Stomach (tissue), 9 donors: ENCODE measurements around the gene ABTB2. TPM values are rescaled to one million over a fixed set of nuclear protein-coding genes. Genes with fewer than 3 reads are reported as not detected.

Source experiments
- DNase-seq, 2 donors: peaks; one replicate each; pipeline versions ENCODE4 v3.0.0 to v3.0.0-alpha.2; 2013 to 2019
- H3K27ac ChIP-seq, 5 donors: fragments of 200-600 bp in 4 of 5; sonication (generic) in 4 of 5; one replicate each; pipeline ENCODE4 v1.5.1; 2013 to 2019; ENCODE audit warnings: mild to moderate bottlenecking in 1 of 5, moderate library complexity in 1 of 5
- H3K27me3 ChIP-seq, 3 donors: fragments of 200-600 bp; sonication (generic); one replicate each; pipeline ENCODE4 v1.5.1; 2017 to 2019; ENCODE audit warnings: mixed run types in 1 of 3
- H3K36me3 ChIP-seq, 4 donors: fragments of 200-600 bp; sonication (generic); 1 replicate in 3 of 4; 2 replicates in 1 of 4; pipeline ENCODE4 v1.5.1; 2016 to 2019
- H3K4me1 ChIP-seq, 4 donors: fragments of 200-600 bp; sonication (generic); one replicate each; pipeline ENCODE4 v1.5.1; 2016 to 2019
- H3K4me3 ChIP-seq, 4 donors: fragments of 200-600 bp; sonication (generic) in 3 of 4; one replicate each; pipeline ENCODE4 v1.5.1; 2016 to 2019; ENCODE audit warnings: mild to moderate bottlenecking in 1 of 4
- H3K9me3 ChIP-seq, 4 donors: fragments of 200-600 bp; sonication (generic); one replicate each; pipeline ENCODE4 v1.5.1; 2016 to 2019
- CTCF ChIP-seq, 7 experiments: fragments of 450-650 bp in 4 of 7; fragments of 200-600 bp in 3 of 7; sonication (generic) in 3 of 7; IDR thresholded peaks; one replicate each; pipeline ENCODE4 v1.5.1; 2016 to 2019; ENCODE audit warnings: antibody characterized with exemption in 7 of 7, control low read depth in 2 of 7, mild to moderate bottlenecking in 1 of 7
- EP300 ChIP-seq: sonication (generic); formaldehyde crosslinking; IDR thresholded peaks from one replicate; pipeline ENCODE4 v1.6.1; 2017; ENCODE audit warnings: antibody characterized with exemption
- POLR2A ChIP-seq, 4 donors: fragments of 450-650 bp; IDR thresholded peaks; one replicate each; pipeline ENCODE4 v1.6.1; 2016; ENCODE audit warnings: antibody characterized with exemption in 4 of 4, control low read depth in 2 of 4, mild to moderate bottlenecking in 1 of 4, moderate library complexity in 1 of 4
- POLR2AphosphoS5 ChIP-seq, 3 donors: sonication (generic); formaldehyde crosslinking; IDR thresholded peaks; one replicate each; pipeline ENCODE4 v1.6.1; 2016; ENCODE audit warnings: antibody characterized with exemption in 3 of 3
- WGBS, 5 donors: extraction: QIAGEN DNeasy Blood & Tissue Kit in 3 of 5; methylation state at CpG; one replicate each; pipeline versions ENCODE4 v1.1.5 to v1.1.7; 2013 to 2018; 5-methylcytosine and 5-hydroxymethylcytosine counted together
- intact Hi-C: fragments of 100-400 bp; cut with DNase I; formaldehyde crosslinking; loops from one replicate; pipeline ENCODE4 v1.15.1; 2023; ENCODE audit warnings: low total_unique reads
- polyA plus RNA-seq, 3 donors: library from polyadenylated mRNA; stranded (reverse); fragments of 200-250 nt; gene quantifications; one replicate each; pipeline ENCODE4 v1.2.3, GENCODE V29; 2013
- total RNA-seq, 5 donors: library from RNA; depleted of rRNA; stranded (reverse); fragments of >200 nt; gene quantifications; one replicate each; pipeline versions ENCODE4 v1.1.0 to v1.2.3, GENCODE V29; 2014 to 2016
- donor health status: healthy with polysubstance abuse.
- donor health status: Bipolar disorder and iron deficiency.
- donor health status: healthy.

The ABTB2 gene
- total and polyA plus RNA-seq, 8 donors: 0.58 to 12.7 (median 2.2) TPM

- H3K4me1 ChIP-seq: peaks cover 0 to 32% (median 19%) of the 10 kb centered on the region in 4 donors
- H3K27ac ChIP-seq: no peak overlapping the region
- TF ChIP-seq POLR2A (IDR thresholded peaks at IDR 0.05) (no peak), CTCF (IDR thresholded peaks at IDR 0.05) (no peak), POLR2AphosphoS5 (IDR thresholded peaks at IDR 0.05) (no peak), EP300 (no peak)
- H3K27me3 ChIP-seq: no peaks in the 10 kb centered on the region
- intact Hi-C loops: no loop called here
- H3K4me3 ChIP-seq: no peak overlapping the region
- DNase-seq: no peak
- no peaks in the 10 kb centered on the region for H3K9me3 ChIP-seq
- no peaks in the 10 kb centered on the region for H3K36me3 ChIP-seq
- WGBS, 5 donors: 67 to 85% (median 71%) methylated on average over 8 of the region's 8 CpGs
Observed at GRCh38 chr11:34262531-34263081, 95.2 kb downstream of the ABTB2 start.

- no peak overlapping the region for H3K27ac ChIP-seq
- 91 to 100% (median 94%) methylated on average over 1 of the region's 1 CpG for WGBS, 5 donors
- no peak overlapping the region for H3K4me3 ChIP-seq
- DNase-seq: no peak
- H3K9me3 ChIP-seq: no peaks in the 10 kb centered on the region
- TF ChIP-seq CTCF (IDR thresholded peaks at IDR 0.05) (no peak), POLR2A (IDR thresholded peaks at IDR 0.05) (no peak), EP300 (no peak), POLR2AphosphoS5 (IDR thresholded peaks at IDR 0.05) (no peak)
- no peaks in the 10 kb centered on the region for H3K27me3 ChIP-seq
- intact Hi-C loops: no loop called here
- H3K36me3 ChIP-seq: no peaks in the 10 kb centered on the region
- H3K4me1 ChIP-seq: peaks cover 0 to 27% (median 16%) of the 10 kb centered on the region in 4 donors
Observed at GRCh38 chr11:34261820-34262219, 96.0 kb downstream of the ABTB2 start.

- WGBS, 5 donors: 91 to 100% (median 96%) methylated on average over 2 of the region's 2 CpGs
Observed at GRCh38 chr11:34261095-34261494, 96.7 kb downstream of the ABTB2 start.

GRCh38 chr11:34260072-34260575 is 97.7 kb downstream of the ABTB2 start:
- no peak overlapping the region for H3K4me3 ChIP-seq
- H3K36me3 ChIP-seq: no peaks in the 10 kb centered on the region
- 93 to 97% (median 94%) methylated on average over 10 of the region's 10 CpGs for WGBS, 5 donors
- H3K27me3 ChIP-seq: no peaks in the 10 kb centered on the region
- H3K9me3 ChIP-seq: no peaks in the 10 kb centered on the region
- peaks cover 0 to 14% (median 10%) of the 10 kb centered on the region in 4 donors for H3K4me1 ChIP-seq
- intact Hi-C loops: no loop called here
- DNase-seq: no peak
- H3K27ac ChIP-seq: no peak overlapping the region
- TF ChIP-seq EP300 (no peak), CTCF (IDR thresholded peaks at IDR 0.05) (no peak), POLR2A (IDR thresholded peaks at IDR 0.05) (no peak), POLR2AphosphoS5 (IDR thresholded peaks at IDR 0.05) (no peak)

More at GRCh38 chr11:34261095-34261494, 96.7 kb downstream of the ABTB2 start:
- intact Hi-C loops: no loop called here
- Histone ChIP-seq H3K36me3 (no peaks in the 10 kb centered on the region), H3K4me1 (peaks cover 0 to 19% (median 12%) of the 10 kb centered on the region in 4 donors), H3K9me3 (no peaks in the 10 kb centered on the region), H3K4me3 (no peak overlapping the region), H3K27me3 (no peaks in the 10 kb centered on the region), H3K27ac (no peak overlapping the region)
- DNase-seq: no peak
- TF ChIP-seq CTCF (IDR thresholded peaks at IDR 0.05): no peak
- TF ChIP-seq EP300: no peak
- TF ChIP-seq POLR2AphosphoS5 (IDR thresholded peaks at IDR 0.05): no peak
- TF ChIP-seq POLR2A (IDR thresholded peaks at IDR 0.05): no peak
